Hepatocyte (in vitro differentiated cells): ENCODE measurements around the gene SPSB2. TPM values are rescaled to one million over a fixed set of nuclear protein-coding genes. Genes with fewer than 3 reads are reported as not detected.
"Not testable (repeated sequence)": the region's sequence is repeated elsewhere in the genome, so short reads cannot be mapped to it uniquely, and the experiment has no call there.

Experiments
- DNase-seq: peaks from one replicate; pipeline ENCODE4 v3.0.0-alpha.2; 2016; ENCODE audit warnings: low spot score
- H2AFZ ChIP-seq: fragments of 200-600 bp; sonication (generic); 2 replicates; pipeline ENCODE4 v1.6.0; 2016; ENCODE audit warnings: antibody characterized with exemption, mild to moderate bottlenecking
- H3K27ac ChIP-seq: fragments of 200-600 bp; sonication (generic); 2 replicates; pipeline ENCODE4 v1.5.1; 2016; ENCODE audit warnings: mild to moderate bottlenecking
- H3K27me3 ChIP-seq: fragments of 200-600 bp; sonication (generic); 2 replicates; pipeline ENCODE4 v1.6.1; 2016
- H3K36me3 ChIP-seq: fragments of 200-600 bp; sonication (generic); replicated peaks from 2 replicates; pipeline ENCODE4 v1.5.1; 2016; ENCODE audit warnings: low read depth; ENCODE audit not compliant: insufficient read depth
- H3K4me1 ChIP-seq: fragments of 200-600 bp; sonication (generic); 2 replicates; pipeline ENCODE4 v1.5.1; 2016; ENCODE audit warnings: mild to moderate bottlenecking, moderate library complexity; ENCODE audit not compliant: insufficient read depth
- H3K4me2 ChIP-seq: fragments of 200-600 bp; sonication (generic); 2 replicates; pipeline ENCODE4 v1.6.0; 2016
- H3K4me3 ChIP-seq: fragments of 200-600 bp; sonication (generic); 2 replicates; pipeline ENCODE4 v1.5.1; 2016; ENCODE audit warnings: mild to moderate bottlenecking
- H3K79me2 ChIP-seq: fragments of 200-600 bp; sonication (generic); 2 replicates; pipeline ENCODE4 v1.6.0; 2017; ENCODE audit warnings: mild to moderate bottlenecking
- H3K9me2 ChIP-seq: fragments of 200-600 bp; sonication (generic); replicated peaks from 2 replicates; pipeline ENCODE4 v1.6.0; 2017; ENCODE audit warnings: mild to moderate bottlenecking; ENCODE audit not compliant: insufficient read depth
- H3K9me3 ChIP-seq: fragments of 200-600 bp; sonication (generic); 2 replicates; pipeline ENCODE4 v1.5.1; 2016; ENCODE audit warnings: low read depth, mild to moderate bottlenecking
- H4K20me1 ChIP-seq: fragments of 200-600 bp; sonication (generic); 2 replicates; pipeline ENCODE4 v1.6.0; 2016; ENCODE audit warnings: mild to moderate bottlenecking; ENCODE audit not compliant: insufficient read depth, poor library complexity, severe bottlenecking
- CTCF ChIP-seq: fragments of 200-600 bp; sonication (generic); IDR thresholded peaks from 2 replicates; pipeline ENCODE4 v1.5.1; 2016; ENCODE audit warnings: antibody characterized with exemption, mild to moderate bottlenecking; ENCODE audit not compliant: poor library complexity
- EZH2 ChIP-seq: fragments of 200-600 bp; sonication (generic); IDR thresholded peaks from 2 replicates; pipeline ENCODE4 v1.6.1; 2016; ENCODE audit warnings: antibody characterized with exemption, mild to moderate bottlenecking, borderline replicate concordance
- EZH2phosphoT487 ChIP-seq: fragments of 200-600 bp; sonication (generic); IDR thresholded peaks from one replicate; pipeline ENCODE4 v1.6.1; 2018; ENCODE audit warnings: antibody characterized with exemption, mild to moderate bottlenecking, low read depth, moderate library complexity; ENCODE audit not compliant: unreplicated experiment, severe bottlenecking
- WGBS: methylation state at CpG from one replicate; pipeline ENCODE4 v1.1.6; 2016; ENCODE audit warnings: low lambda C conversion rate; ENCODE audit errors: missing lambda C conversion rate; 5-methylcytosine and 5-hydroxymethylcytosine counted together
- polyA plus RNA-seq: library from polyadenylated mRNA; unstranded; fragments of >200 nt; fragmentation: Nextera tagmentation; extraction: Ambion mirVana; gene quantifications from 2 replicates; pipeline ENCODE4 v1.2.1, GENCODE V29; 2016
- total RNA-seq: library from RNA; depleted of rRNA; stranded (reverse); fragments of >200 nt; gene quantifications from 2 replicates; pipeline ENCODE4 v1.2.3, GENCODE V29; 2014

Gene SPSB2
- total and polyA plus RNA-seq, 2 experiments from 2014 or later = 11.0 to 14.1 TPM

- Histone ChIP-seq H3K36me3 (no peaks in the 10 kb centered on the region), H3K4me1 (peaks cover 29% of the 10 kb centered on the region), H2AFZ (no peak overlapping the region), H3K27me3 (no peaks in the 10 kb centered on the region), H3K27ac (peak overlapping the region; percentile 88), H4K20me1 (peaks cover 21% of the 10 kb centered on the region), H3K9me3 (no peaks in the 10 kb centered on the region), H3K4me3 (peak overlapping the region; percentile 91), H3K9me2 (no peaks in the 10 kb centered on the region), H3K4me2 (peak overlapping the region; percentile 98), H3K79me2 (peaks cover 44% of the 10 kb centered on the region)
- TF ChIP-seq CTCF = peak; percentile 92
- TF ChIP-seq EZH2 = no peak
- 5% methylated on average over 36 of the region's 40 CpGs for WGBS
- DNase-seq = peak; percentile 93
Observed at GRCh38 chr12:6872073-6873048, 742 bp downstream of the SPSB2 start.

- no peak for TF ChIP-seq EZH2phosphoT487
- no peak for TF ChIP-seq CTCF
- no peak for TF ChIP-seq EZH2
- Histone ChIP-seq H3K9me3 (no peaks in the 10 kb centered on the region), H3K4me1 (peaks cover 29% of the 10 kb centered on the region), H3K27ac (peak overlapping the region; percentile 58), H2AFZ (no peak overlapping the region), H3K4me3 (peak overlapping the region; percentile 67), H3K4me2 (peak overlapping the region; percentile 98), H3K27me3 (no peaks in the 10 kb centered on the region), H3K9me2 (no peaks in the 10 kb centered on the region), H3K79me2 (peaks cover 44% of the 10 kb centered on the region), H3K36me3 (no peaks in the 10 kb centered on the region), H4K20me1 (peaks cover 21% of the 10 kb centered on the region)
- peak; percentile 65 for DNase-seq
- whole genome bisulfite sequencing = 87% methylated on average over 12 of the region's 12 CpGs
Observed at GRCh38 chr12:6871052-6871957, 1.8 kb downstream of the SPSB2 start.

- H3K4me1 ChIP-seq = peaks cover 29% of the 10 kb centered on the region
- WGBS = 93% methylated on average over 4 of the region's 4 CpGs
- H3K4me3 ChIP-seq, H2AFZ ChIP-seq, H3K36me3 ChIP-seq, H3K9me3 ChIP-seq, DNase-seq, H3K27ac ChIP-seq, H3K27me3 ChIP-seq, H3K4me2 ChIP-seq, H3K9me2 ChIP-seq: not testable (repeated sequence)
- H3K79me2 ChIP-seq = peaks cover 44% of the 10 kb centered on the region
- H4K20me1 ChIP-seq = peaks cover 21% of the 10 kb centered on the region
Observed at GRCh38 chr12:6870304-6870703, 2.8 kb downstream of the SPSB2 start.
